Measurements from ENCODE around the gene CASP5. TPM values are rescaled to one million over a fixed set of nuclear protein-coding genes. Genes with fewer than 3 reads are reported as not detected.
"Not testable (repeated sequence)": the region's sequence is repeated elsewhere in the genome, so short reads cannot be mapped to it uniquely, and the experiment has no call there.

The CASP5 gene
- total RNA-seq, 1 experiment from 2014 or later: not detected

DNA sequence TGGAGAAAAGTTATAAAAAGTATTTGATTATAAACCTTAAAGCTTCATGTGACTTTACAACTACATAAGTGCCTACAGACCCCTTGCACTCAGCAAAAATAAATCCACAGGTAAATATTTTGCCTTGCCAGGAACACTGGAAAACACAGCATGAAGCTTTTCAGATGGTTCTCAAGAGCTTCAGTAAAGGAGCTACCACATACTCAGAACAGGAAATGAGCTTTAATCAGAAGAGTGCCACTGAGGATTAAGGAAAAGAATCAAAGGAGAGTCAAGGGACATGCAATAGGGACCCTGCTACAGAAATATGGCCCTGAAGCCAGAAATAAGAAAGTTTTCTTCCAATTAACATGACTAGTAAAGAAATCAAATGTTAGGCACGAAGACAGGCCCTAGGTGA is 10.8 kb upstream of the CASP5 start:
- DNase-seq (ENCODE audit: low read depth): no peak

DNA sequence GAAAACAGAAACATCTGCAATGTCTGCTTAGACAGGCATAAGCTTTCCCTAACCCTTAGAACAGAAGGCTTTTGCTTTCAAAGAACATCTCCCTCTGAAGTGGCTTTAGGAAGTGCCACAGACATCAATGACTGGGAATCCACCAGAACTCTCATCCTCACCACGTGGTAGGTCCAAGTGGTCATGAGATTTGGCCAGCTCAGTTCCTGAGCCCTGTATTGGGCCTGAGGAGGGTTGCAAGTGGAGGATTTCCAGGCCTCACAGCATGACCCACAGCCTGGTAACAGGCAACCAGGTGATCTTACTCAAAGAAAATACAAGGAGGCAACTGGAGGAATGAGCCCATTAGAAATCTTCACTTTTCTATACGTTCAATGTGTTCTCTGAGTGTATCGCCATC is 10.4 kb upstream of the CASP5 start:
- no peak for DNase-seq (ENCODE audit: low read depth)

DNA sequence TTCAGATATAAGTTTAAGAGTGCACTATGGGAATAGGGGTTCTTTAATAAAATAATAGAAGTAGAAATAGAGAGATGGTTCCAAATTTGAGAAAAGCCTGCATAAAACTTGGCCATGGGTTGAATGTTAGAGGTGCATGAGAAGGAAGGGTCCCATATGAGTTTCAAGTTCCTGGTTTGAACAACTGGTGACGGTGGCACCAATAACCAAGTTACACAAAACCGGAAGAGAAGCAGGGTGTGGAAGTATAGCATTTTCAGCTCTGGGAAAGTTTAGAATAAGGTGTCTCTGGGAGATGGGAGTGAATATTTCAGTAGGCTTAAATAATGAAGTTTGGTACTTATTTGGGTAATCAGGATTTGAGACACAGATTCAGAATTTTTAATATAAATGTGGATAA is 9.5 kb upstream of the CASP5 start:
- no peak for DNase-seq (ENCODE audit: low read depth)

DNA sequence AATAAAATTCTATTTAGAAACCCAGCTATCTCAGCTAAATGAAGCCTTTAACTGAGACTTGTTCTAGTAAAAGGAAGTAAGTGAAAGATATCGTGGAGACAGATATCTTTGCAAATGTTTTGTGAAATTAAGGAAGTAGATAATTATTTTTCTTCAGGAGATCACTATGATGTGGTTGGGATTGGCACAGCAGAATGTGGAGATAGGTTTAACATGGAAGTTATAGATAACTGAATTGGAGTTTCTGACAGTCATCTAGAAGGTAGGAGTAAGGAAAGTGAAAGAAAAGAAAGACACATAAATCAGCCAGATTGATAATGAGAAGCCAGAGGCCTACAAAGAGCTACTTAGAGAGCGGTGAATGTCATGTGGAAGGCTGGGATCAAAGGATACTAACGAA is 4.7 kb upstream of the CASP5 start:
- no peak for DNase-seq (ENCODE audit: low read depth)

DNA sequence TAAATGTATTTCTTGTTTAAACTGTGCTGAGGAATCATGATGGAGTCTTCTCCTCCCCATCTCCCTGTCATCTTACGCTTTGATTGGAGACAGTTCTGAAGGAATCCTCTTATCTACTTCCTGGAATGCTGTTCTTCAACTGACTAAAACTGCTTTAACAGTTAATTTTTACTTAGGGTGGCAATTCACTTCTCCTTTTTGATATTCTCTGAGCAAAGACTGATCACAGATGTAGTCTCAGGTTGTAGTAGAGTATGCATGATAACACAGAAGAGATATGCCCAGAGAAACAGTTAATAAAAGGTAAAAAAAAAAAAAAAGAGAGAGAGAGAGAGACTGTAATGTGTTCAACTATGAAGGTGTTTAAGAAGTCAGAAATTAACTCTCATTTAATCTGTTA is 1.4 kb upstream of the CASP5 start:
- DNase-seq (ENCODE audit: low read depth): no peak

DNA sequence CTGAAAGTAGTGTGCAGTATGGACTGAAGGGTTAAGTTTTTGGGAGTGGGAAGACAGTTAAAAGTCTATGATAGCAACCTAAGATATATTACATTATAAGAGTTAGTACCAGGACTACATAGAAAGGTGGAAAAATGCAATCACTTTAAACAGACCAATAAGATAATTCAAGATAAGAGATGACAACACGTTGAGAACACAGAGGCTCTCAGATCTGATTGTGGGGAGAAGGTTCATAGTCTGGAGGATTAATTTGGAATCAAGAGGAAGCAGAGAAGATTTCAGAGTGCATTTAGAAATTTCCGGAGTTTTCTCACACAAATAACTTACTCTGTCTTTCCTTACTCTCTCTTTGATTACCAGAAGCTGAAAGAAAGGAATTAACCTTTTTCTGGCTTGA is 441 bp downstream of the CASP5 start:
- DNase-seq (ENCODE audit: low read depth): no peak

DNA sequence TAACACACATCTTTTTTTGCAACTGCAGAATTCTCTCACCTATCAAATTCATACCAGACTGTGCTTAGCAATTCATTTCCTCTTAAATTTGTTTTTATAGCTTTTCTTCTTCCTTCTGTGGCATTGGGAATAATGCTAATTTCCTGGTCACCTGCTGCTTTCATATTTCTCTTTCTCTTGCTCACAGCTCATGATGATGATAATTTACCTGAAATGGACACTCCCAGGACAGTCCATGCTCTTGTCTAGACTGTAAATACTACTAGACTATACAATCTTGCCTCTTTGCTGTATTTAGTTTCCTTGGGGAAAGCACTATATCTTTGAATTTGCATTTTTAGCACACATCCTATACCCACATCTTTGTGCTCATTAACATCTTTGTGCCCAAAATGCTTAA is 15.5 kb downstream of the CASP5 start:
- DNase-seq (ENCODE audit: low read depth): no peak

DNA sequence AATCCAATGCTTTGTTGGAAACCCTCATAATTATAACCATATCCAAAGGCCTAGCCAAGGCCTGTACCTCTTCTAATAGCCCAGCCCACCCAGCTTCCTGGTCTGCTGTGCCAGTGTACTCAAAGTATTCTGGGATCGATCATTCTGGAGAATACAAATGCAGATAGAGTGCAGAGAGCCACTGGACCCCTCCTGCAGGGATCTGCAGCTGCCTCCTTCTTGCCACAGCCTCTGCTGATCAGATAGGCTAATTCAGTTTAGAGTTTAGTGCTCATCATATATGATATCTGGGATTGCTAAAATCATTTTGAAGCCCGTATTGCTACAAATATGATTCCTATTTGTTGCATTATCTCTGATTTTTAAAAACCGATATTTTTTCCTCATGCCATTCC is 17.5 kb downstream of the CASP5 start:
- no peak for DNase-seq (ENCODE audit: low read depth)

DNA sequence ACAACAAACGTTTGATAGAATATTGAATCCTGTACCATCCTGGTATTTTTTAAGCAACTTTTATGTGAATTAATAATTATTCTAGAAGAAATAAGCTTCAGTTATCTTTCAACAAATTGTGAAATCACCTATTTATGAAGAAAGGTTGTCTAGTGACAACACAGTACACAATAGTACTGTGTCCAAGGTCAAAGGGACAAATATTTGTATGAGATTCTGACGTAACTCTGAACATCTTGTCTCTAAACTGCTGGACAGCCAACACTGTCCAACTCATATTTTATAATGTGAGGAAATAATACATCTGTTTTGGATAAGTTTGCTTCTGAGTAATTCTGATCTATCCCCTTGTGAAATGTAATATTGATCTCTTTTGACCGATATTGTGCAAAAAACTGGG is 18.9 kb downstream of the CASP5 start:
- no peak for DNase-seq (ENCODE audit: low read depth)

DNA sequence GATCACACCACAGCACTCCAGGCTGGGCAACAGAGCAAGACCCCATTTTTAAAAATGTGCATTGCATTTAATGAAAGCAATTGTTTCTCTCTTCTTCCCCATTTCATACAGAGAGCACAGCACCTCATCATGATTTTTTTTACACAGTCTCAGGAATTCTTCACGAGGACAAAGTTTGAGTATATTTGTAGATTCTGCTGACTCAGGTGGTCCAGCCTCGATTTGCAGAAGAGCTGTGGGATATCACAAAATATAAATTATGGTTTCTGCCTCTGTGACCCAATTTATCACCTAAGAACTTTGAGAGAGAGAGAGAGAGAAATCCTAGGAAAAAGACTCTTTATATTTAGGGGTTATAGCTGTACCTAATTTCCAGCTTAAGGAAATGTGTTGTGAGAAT is 19.8 kb downstream of the CASP5 start:
- no peak for DNase-seq (ENCODE audit: low read depth)

DNA sequence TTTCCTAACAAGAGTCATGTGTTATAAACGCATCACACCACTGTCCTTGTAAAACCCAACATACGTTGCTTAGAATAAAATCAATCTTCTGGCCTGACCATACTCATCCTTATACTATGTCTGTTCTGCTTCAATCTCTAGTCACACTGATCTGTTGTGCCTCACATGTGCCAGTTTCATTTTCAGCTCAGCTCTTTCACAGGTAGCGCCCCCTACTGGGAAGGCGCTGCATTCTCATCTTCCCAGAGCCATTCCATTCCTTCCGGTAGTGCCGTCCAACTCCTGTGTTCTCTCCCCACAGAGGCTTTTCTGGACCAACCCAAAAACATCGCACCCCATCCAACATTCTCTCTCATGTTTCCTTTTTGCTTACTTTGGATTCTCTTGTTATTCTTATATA is 22.2 kb downstream of the CASP5 start:
- no peak for DNase-seq (ENCODE audit: low read depth)

DNA sequence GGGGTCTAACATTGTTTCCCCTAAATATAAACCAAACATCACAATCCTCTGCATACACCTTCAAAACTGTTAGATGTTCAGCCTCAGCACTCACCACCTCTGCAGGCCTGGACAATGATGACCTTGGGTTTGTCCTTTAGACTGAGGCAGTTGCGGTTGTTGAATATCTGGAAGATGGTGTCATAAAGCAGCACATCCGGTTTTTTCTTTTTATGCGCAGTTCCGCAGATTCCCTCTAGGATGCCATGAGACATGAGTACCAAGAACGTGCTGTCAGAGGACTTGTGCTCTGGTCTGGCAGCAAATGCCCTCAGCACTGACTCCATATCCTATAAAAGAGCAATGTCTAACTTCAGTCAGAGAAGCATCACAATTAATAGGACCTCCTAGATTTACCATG is 22.8 kb downstream of the CASP5 start:
- DNase-seq (ENCODE audit: low read depth): peak; percentile 3

DNA sequence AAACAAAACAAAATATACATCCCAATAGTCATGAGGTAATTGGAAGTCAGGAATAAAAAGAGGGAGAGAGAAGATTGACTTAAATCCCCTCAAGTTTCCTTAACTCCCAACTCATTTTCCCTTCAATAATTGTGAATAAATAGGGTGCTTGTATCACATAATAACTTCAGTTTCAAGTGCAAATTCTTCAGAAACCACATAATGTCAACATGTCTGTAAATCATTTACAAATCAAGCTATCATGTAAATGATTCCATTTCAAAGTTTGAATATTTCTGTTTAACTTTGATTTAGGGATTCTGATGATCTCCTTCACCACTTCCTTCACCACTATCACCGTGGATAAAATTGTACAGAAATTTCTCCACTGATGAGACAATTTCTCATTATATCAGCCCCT is 23.2 kb downstream of the CASP5 start:
- DNase-seq (ENCODE audit: low read depth): no peak

DNA sequence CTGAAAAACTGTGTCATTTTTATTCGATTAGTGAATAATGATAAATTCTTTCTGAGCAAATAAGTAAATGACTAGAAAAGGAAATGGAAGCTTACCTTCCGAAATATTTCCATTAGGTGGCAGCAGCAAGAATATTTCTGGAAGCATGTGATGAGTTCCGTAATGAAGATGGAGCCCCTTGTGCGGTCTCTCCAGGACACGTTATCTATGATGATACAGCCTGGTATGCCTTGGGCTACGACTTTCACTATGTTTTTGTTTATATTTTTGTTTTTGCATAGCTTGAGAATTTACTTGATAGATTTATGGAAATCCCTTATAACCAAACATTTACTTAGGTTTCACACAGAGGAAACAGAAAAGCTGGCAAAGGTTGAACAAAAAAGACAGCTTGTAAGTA is 25.7 kb downstream of the CASP5 start:
- peak; percentile 29 for DNase-seq (ENCODE audit: low read depth)

DNA sequence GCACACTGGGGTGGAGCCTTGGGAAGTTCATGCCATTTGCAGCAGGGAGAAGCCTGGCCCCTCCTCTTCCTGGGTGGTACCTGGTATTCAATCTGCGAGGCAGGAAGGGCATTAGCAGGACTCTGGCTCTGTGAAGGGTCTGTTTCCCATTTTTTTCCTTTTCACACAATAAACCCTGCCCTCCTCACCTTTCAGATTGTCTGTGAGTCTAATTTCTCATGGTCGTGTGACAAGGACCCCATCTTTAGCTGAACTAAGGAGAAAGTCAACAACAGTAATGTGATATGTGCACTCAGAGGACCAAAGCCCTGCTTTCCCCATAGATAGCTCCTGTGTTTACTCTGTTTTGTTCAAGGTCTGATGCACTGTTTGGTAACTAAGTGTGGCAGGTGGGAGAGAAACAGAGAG is 28.0 kb downstream of the CASP5 start:
- peak; percentile 7 for DNase-seq (ENCODE audit: low read depth)

DNA sequence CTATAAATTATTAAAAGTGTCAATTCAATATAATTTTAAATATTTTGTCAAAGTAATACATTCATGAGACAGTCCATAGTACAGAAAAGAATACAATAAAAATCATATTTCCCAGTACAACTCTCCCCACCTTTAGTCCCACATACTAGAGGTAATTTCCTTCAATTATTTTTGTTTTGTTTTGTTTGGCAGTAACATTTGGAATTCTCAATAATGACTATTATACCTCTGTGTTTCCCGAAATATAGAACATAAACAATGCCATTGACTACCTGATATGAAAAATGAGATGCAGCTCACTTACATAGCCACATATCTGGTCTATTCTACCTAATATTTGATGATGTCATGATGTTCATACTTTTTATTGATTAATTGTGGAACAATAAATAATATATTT is 30.2 kb downstream of the CASP5 start:
- no peak for DNase-seq (ENCODE audit: low read depth)

DNA sequence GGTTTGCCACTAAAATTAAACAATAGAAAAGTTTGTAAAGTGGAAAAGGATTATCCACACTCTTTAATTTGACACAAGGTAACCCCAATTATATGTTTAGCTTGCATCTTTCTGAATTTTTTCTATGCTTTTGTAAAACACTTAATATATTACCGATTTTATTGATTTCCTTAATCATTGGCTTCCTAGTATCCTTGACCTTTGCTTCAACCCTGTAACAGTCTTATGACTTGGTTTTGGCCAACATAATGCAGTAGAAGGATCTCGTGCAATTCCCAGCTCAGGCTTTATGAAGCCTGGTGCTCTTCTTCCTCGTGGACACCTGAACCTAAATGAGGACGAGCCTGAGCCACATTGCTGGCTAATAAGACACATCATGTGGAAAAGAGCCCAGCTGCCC is 31.0 kb downstream of the CASP5 start:
- no peak for DNase-seq (ENCODE audit: low read depth)

DNA sequence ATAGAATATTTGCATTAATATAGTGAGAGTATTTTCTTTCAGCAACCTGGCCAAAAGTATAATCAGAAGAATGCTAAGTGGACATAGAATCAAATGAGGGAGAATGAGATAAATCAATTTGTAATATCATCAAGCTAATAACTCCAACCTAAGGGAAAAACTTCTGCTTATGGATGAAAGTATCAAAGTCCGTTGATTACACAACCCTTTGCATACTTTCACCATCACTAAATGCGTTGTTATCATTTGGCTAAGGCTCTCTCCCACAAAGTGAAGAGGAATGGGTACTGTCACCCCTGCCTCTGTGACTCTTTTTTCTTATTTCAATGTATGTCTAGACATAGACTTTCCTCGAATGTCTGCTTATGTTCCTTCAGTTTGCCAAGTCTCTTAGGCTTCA is 38.2 kb downstream of the CASP5 start:
- no peak for DNase-seq (ENCODE audit: low read depth)

DNA sequence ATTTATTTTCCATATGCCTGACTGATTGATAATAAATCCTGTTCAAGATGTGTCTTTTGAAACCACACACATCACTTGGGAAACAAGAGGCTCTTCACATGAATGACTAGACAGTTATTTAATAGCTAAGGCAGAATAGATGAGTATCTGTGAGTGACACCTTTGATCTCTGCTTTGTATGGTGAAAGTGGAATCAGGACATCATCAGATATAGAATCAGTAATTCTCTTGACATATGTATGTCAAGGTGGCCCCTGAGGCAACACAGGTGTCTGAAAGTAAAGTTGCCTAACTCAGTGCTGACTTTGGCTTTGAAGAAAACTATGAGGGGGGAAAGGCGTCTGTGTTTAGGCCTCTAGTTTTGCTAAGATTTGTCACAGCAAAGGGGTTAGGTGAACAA is 43.1 kb downstream of the CASP5 start:
- no peak for DNase-seq (ENCODE audit: low read depth)

DNA sequence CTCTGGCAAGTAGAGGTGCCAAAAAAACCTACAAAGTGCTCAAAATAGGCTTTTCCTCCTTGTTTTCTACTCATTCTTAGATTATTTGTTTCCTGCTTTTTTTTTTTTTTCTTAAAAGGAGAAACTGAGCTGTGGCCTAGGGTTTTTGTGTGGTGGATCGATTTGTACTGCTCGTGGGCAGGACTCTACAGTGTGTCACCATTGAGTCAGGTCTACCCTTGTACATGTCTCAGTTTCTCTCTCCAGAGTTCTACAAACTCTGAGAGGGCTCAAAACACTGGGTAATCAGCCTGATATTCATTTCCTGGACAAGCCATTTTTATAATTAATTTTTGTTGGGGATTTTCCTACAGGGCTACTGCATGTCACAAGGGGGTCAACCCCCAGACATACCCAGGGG is 49.4 kb downstream of the CASP5 start:
- DNase-seq (ENCODE audit: low read depth): no peak

DNA sequence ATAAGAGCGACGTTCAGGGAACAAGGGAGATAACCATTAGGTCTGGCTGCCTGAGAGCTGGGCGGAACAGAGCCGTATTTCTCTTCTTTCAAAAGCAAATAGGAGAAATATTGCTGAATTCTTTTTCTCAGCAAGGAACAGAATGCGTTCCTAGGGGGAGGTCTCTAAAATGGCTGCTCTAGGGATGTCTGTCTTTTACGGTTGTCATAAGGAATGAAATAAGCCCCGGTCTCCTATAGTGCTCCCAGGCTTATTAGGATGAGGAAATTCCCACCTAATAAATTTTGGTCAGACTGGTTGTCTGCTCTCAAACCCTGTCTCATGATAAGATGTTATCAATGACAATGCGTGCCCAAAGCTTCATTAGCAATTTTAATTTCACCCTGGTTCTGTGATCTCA is 50.0 kb downstream of the CASP5 start:
- not testable (repeated sequence) for DNase-seq (ENCODE audit: low read depth)

DNA sequence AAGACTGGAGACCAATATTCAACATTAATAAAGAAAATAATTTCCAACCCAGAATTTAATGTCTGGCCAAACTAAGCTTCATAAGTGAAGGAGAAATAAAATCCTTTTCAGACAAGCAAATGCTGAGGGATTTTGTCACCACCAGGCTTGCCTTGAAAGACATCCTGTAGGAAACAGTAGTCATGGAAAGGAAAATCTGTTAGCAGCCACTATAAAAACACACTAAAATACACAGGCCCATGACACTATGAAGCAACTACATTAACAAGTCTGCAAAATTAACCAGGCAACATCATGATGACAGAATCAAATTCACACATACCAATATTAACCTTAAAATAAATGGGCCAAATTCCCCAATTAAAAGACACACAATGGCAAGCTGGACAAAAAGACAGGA is 52.2 kb downstream of the CASP5 start:
- DNase-seq (ENCODE audit: low read depth): no peak

DNA sequence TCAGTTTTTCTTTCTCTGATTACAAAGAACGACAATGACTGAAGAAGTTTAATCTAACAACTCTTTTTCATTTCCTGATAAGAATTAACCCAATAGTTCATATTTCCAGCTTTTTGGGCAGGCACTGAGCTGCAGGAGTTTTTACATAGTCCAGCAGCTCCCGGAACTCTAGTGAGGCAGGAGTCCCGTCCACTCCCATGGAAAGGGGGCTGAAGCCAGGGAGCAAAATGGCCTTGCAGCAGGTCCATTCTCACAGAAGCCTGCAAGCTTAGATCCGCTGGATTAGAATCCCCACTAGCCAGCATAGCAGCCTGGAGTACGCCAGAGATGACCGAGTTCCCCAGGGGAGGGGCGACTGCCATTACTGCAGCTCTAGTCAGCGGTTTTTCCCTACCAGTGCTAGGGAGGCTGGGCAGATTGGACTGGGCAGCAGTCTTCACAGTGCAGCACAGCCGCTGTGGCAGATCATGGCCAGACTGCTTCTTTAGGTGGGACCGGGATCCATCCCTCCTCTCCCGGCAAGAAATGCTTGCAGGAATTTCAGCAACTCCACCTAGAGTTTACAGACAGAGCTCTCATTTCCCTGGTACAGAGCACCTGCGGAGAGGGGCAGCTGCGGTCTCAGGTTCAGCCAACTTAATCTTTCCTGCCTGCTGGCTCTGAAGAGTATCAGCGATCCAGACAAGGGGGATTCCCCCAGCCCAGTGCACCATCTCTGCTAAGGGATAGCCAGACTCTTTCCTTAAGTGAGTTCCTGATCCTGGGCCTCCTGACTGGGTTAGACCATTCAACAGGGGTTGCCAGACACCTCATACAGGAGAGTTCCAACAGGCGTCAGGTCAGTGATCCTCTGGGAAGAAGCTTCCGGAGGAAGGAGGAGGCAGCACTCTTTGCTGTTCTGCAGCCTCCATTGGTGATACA is 53.9 kb downstream of the CASP5 start:
- peak; percentile 45 for DNase-seq (ENCODE audit: low read depth)

DNA sequence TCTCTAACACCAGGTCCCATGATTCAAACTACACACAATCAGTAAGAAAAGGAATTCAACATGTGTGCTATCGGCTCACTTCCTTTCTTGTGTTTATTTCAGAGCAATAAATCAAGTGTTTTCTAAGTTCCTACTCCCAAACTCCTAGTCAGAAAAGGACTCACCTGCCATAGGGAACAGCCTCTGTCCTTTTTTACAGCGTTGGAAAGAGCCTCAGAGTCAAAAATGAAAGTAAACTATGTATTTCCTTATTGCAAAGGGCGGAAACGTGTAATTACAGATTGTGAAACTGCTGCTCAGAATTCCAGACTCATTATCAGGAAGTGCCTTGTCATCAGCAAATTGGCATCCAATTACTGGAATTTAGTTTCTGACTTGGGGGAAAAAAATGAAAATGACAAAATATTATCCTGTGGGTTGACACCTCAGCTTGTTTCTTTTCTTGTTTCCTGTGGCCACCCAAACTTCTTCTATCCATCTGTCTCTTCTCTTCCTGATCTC is 54.6 kb downstream of the CASP5 start, which contains the start of gene CASP4:
Gene CASP4 (minus strand): TSS at position 220 of the 501 bp plus-strand sequence. CDS start 49 bp downstream, at position 171.
- peak; percentile 81 for DNase-seq (ENCODE audit: low read depth)
